ENCODE results near the gene CLPTM1L. TPM values are rescaled to one million over a fixed set of nuclear protein-coding genes. Genes with fewer than 3 reads are reported as not detected.
"Not testable (repeated sequence)": the region's sequence is repeated elsewhere in the genome, so short reads cannot be mapped to it uniquely, and the experiment has no call there.

CLPTM1L gene
- total RNA-seq, 1 donor from 2014 or later: 34.2 TPM

DNA sequence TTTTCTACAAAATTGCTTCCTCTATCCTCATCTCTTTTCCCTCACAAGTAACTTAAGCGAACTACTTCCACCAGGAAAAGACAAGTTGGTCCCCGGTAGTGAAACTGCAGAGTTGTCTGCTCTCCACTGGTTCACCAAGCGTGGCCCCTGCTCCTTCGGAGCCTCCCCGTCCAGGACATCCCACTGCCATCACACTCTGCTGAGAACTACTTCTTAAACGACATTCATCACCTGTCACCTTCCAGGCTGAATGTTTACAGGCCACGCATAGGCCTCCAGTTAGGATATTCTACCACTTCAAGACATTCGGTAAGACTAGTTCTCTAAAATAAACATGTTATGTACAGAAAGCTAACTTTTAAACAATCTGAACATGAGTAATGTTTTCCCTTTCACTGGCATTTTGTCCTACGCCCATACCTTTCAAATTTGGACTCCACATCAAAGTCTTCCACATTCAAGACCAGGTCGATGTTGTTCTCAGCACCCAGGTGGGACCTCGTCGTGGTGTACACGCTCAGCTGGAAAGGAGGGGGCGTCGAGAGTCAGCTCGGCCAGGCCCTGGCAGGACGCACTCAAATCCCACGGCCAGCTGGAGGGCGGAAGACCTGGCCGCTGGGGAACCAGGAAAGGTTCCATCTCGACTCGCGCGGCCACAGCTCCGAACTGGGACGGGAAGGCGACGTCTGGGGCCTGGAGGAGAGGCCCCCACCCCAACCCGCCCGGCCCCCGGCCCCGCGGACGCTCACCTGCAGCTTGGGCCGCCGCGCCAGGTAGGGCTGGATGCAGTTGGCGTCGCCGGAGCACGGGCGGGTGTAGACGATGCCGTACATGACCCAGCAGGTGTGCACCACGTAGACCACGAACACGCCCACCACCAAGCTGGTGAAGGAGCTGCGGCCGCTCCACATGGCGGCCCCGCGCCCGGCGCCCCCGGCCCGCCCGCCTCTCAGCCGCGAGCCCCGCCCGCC is 683 bp downstream of the CLPTM1L start:
- Histone ChIP-seq H3K27ac (replicated peaks) (peak overlapping the region; percentile 95), H3K9me3 (replicated peaks) (no peaks in the 10 kb centered on the region), H3K27me3 (ENCODE audit: low read depth) (no peaks in the 10 kb centered on the region), H3K4me1 (peaks cover 29% of the 10 kb centered on the region), H3K4me3 (peak overlapping the region; percentile 98), H3K36me3 (peaks cover 28% of the 10 kb centered on the region)
- DNase-seq: no peak
- intact Hi-C loops (cut with micrococcal nuclease): no loop called here
- TF ChIP-seq, protein P1, sequence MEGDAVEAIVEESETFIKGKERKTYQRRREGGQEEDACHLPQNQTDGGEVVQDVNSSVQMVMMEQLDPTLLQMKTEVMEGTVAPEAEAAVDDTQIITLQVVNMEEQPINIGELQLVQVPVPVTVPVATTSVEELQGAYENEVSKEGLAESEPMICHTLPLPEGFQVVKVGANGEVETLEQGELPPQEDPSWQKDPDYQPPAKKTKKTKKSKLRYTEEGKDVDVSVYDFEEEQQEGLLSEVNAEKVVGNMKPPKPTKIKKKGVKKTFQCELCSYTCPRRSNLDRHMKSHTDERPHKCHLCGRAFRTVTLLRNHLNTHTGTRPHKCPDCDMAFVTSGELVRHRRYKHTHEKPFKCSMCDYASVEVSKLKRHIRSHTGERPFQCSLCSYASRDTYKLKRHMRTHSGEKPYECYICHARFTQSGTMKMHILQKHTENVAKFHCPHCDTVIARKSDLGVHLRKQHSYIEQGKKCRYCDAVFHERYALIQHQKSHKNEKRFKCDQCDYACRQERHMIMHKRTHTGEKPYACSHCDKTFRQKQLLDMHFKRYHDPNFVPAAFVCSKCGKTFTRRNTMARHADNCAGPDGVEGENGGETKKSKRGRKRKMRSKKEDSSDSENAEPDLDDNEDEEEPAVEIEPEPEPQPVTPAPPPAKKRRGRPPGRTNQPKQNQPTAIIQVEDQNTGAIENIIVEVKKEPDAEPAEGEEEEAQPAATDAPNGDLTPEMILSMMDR (IDR thresholded peaks at IDR 0.05; ENCODE audit: borderline replicate concordance): no peak

DNA sequence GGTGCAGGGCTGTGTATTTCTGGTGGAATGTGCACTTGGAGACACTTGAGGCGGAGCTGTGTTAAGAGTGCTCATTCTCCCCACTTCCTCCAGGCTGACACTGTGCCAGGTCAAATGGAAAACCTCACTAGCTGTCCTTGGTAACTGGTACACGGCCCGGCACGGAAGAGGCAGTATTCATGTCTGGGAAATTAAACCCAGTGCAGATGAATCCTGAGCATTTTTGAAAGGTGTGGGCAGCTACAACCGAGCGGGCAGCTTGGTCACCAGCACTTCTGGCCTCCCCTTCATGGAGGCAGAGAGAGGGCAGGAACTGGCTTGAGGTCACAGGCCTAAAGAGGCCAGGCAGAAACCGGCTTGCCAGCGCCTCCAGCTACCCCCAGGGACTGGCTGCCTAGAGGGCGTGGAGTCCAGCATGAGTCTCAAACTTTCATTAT is 1.6 kb downstream of the CLPTM1L start:
- DNase-seq: no peak
- peak overlapping the region; percentile 98 for H3K4me3 ChIP-seq
- H3K36me3 ChIP-seq: peaks cover 36% of the 10 kb centered on the region
- TF ChIP-seq, protein P1 (IDR thresholded peaks at IDR 0.05; ENCODE audit: borderline replicate concordance): no peak
- no peaks in the 10 kb centered on the region for H3K27me3 ChIP-seq (ENCODE audit: low read depth)
- intact Hi-C loops (cut with micrococcal nuclease): no loop called here
- no peak overlapping the region for H3K27ac ChIP-seq (replicated peaks)
- no peaks in the 10 kb centered on the region for H3K9me3 ChIP-seq (replicated peaks)
- peaks cover 29% of the 10 kb centered on the region for H3K4me1 ChIP-seq

DNA sequence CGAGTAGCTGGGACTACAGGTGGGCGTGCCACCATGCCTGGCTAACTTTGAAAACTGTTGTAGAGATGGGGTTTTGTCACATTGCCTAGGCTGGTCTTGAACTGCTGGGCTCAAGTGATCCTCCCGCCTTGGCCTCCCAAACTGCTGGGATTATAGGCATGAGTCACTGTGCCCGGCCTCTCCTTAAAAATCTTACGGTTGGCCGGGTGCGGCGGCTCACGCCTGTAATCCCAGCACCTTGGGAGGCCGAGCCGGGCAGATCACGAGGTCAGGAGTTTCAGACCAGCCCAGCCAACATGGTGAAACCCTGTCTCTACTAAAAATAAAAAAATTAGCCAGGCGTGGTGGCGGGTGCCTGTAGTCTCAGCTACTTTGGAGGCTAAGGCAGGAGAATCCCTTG is 2.2 kb downstream of the CLPTM1L start:
- H3K4me3 ChIP-seq; intact Hi-C loops (cut with micrococcal nuclease); DNase-seq; H3K9me3 ChIP-seq (replicated peaks); H3K27ac ChIP-seq (replicated peaks); H3K27me3 ChIP-seq (ENCODE audit: low read depth): not testable (repeated sequence)
- peaks cover 29% of the 10 kb centered on the region for H3K4me1 ChIP-seq
- H3K36me3 ChIP-seq: peaks cover 42% of the 10 kb centered on the region

DNA sequence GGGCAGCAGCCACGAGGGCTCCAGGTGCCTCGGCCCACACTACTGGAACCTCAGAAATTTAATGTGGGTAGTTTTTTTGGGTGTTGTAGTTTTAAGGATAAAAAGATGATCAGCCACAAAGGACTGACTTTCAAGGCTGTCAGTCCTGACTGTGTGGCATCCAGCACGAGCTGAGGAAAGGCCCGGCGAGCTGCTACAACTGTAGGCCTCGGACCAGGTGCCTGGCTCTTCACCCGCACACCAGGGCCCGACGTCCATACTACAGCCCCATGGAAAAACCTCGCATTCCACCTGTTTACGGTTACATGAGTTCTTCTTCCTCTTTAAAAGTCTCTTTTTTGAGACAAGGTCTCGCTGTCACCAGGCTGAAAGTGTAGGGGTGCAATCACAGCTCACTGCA is 2.6 kb downstream of the CLPTM1L start:
- no peaks in the 10 kb centered on the region for H3K27me3 ChIP-seq (ENCODE audit: low read depth)
- H3K27ac ChIP-seq (replicated peaks): no peak overlapping the region
- H3K4me3 ChIP-seq: no peak overlapping the region
- H3K36me3 ChIP-seq: peaks cover 47% of the 10 kb centered on the region
- TF ChIP-seq, protein P1 (IDR thresholded peaks at IDR 0.05; ENCODE audit: borderline replicate concordance): no peak
- H3K4me1 ChIP-seq: peaks cover 29% of the 10 kb centered on the region
- no peaks in the 10 kb centered on the region for H3K9me3 ChIP-seq (replicated peaks)
- intact Hi-C loops (cut with micrococcal nuclease): no loop called here
- no peak for DNase-seq

DNA sequence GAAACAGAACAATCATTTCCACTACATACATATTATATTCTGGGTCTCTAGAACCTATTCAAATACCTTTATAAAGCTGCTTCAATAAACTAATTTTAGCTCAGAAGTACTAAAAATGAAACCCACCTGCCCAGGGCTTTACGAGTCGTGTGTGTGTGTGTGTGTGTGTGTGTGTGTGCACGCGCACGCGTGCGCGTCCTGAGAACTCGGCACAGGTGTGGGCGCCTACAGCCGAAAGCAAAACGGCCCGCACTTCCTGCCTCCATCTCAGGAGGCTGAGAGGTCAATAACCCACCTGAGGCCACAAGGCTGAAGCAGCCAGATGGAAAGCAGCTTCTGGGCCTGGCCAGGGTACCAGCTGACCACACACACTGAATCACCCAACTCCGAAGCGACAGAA is 3.0 kb downstream of the CLPTM1L start:
- intact Hi-C loops (cut with micrococcal nuclease): no loop called here

DNA sequence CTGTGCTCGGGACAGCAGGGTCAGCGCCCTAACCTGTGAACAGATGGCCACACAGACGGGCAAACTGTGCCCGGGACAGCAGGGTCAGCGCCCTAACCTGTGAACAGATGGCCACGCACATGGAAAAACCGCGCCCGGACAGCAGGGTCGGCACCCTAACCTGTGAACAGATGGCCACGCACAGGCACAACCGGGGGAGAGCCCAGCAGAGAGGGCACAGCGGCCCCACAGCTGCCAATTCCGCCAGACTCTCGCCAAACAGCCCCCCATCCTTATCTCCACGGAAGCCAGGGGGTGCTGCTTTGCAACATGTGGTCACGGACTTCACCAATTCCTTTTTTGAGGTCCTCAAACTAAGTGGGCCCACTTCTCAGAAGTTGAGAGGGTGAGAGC is 5.1 kb downstream of the CLPTM1L start:
- not testable (repeated sequence) for DNase-seq; H3K27ac ChIP-seq (replicated peaks)

More for the DNA sequence above, 3.0 kb downstream of the CLPTM1L start:
- H3K27me3 ChIP-seq (ENCODE audit: low read depth): no peaks in the 10 kb centered on the region
- no peak for DNase-seq
- peaks cover 29% of the 10 kb centered on the region for H3K4me1 ChIP-seq
- no peak overlapping the region for H3K4me3 ChIP-seq
- no peaks in the 10 kb centered on the region for H3K9me3 ChIP-seq (replicated peaks)
- peaks cover 51% of the 10 kb centered on the region for H3K36me3 ChIP-seq
- H3K27ac ChIP-seq (replicated peaks): no peak overlapping the region
- TF ChIP-seq, protein P1 (IDR thresholded peaks at IDR 0.05; ENCODE audit: borderline replicate concordance): no peak

DNA sequence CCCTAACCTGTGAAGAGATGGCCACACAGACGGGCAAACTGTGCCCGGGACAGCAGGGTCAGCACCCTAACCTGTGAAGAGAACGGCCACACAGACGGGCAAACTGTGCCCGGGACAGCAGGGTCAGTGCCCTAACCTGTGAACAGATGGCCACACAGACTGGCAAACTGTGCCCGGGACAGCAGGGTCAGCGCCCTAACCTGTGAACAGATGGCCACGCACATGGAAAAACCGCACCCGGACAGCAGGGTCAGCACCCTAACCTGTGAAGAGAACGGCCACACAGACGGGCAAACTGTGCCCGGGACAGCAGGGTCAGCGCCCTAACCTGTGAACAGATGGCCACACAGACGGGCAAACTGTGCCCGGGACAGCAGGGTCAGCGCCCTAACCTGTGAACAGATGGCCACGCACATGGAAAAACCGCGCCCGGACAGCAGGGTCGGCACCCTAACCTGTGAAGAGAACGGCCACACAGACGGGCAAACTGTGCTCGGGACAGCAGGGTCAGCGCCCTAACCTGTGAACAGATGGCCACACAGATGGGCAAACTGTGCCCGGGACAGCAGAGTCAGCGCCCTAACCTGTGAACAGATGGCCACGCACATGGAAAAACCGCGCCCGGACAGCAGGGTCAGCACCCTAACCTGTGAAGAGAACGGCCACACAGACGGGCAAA is 5.6 kb downstream of the CLPTM1L start:
- DNase-seq; H3K27me3 ChIP-seq (ENCODE audit: low read depth); H3K27ac ChIP-seq (replicated peaks); H3K4me3 ChIP-seq; intact Hi-C loops (cut with micrococcal nuclease); H3K9me3 ChIP-seq (replicated peaks): not testable (repeated sequence)
- Histone ChIP-seq H3K4me1 (peaks cover 12% of the 10 kb centered on the region), H3K36me3 (peaks cover 76% of the 10 kb centered on the region)

More for the DNA sequence above, 5.1 kb downstream of the CLPTM1L start:
- Histone ChIP-seq H3K4me1 (peaks cover 16% of the 10 kb centered on the region), H3K36me3 (peaks cover 70% of the 10 kb centered on the region)
- H3K27me3 ChIP-seq (ENCODE audit: low read depth); H3K4me3 ChIP-seq; intact Hi-C loops (cut with micrococcal nuclease); H3K9me3 ChIP-seq (replicated peaks): not testable (repeated sequence)

All from left ventricle myocardium inferior (tissue), 1 donor.